Measurements from ENCODE around the gene NRN1L.
"Not testable (repeated sequence)": the region's sequence is repeated elsewhere in the genome, so short reads cannot be mapped to it uniquely, and the experiment has no call there.

The NRN1L gene

DNA sequence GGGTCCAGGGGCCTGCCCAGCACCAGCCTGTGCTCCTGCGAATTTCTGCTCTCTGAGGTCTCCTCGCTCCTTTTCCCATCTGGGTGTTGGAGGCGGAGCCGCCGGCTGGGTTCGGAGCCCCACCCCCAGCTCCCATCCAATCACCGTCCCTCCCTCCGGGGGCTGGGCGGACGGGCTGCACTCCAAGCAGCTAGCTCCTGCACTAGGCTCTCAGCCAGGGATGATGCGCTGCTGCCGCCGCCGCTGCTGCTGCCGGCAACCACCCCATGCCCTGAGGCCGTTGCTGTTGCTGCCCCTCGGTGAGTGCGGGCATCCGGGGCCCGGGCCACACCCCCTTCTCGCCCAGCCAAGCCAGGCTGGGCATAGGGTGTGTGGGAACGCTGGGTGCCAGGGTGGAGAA, at the start of gene NRN1L:
Gene NRN1L, plus strand, starts transcription at position 202 of the 400 bp plus-strand sequence. Its CDS starts 19 bp downstream, at position 221.
- peak; percentile 91 for DNase-seq

DNA sequence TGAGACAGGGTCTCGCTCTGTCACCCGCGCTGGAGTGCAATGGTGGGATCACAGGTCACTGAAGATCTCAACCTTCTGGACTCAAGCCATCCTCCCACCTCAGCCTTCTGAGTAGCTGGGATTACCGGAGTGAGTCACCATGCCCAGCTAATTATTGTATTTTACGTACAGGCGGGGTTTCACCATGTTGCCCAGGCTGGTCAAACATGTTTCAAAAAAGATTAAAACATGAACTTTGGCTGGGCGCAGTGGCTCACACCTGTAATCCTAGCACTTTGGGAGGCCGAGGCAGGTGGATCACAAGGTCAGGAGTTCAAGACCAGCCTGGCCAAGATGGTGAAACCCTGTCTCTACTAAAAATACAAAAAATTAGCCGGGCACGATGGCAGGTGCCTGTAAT, 47.5 kb upstream of the NRN1L start:
- not testable (repeated sequence) for DNase-seq

DNA sequence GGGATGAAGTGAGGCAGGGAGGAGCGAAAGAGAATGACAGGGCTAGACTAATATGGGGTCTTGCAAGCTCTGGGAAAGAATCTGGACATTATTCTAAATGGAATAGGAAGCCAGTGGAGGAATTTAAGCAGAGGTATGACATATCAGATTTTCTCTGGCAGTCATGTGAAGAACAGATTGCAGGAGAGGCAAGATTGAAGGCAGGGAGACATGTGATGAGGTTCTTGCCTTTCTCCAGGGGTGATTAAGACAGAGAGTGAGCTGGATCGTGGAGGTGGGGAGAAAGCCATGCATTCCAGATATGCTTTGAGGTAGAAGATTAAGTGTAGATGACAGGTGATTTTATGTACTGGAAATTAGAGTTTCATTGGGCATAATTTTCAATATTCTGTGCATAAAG, 46.9 kb upstream of the NRN1L start:
- DNase-seq = no peak

DNA sequence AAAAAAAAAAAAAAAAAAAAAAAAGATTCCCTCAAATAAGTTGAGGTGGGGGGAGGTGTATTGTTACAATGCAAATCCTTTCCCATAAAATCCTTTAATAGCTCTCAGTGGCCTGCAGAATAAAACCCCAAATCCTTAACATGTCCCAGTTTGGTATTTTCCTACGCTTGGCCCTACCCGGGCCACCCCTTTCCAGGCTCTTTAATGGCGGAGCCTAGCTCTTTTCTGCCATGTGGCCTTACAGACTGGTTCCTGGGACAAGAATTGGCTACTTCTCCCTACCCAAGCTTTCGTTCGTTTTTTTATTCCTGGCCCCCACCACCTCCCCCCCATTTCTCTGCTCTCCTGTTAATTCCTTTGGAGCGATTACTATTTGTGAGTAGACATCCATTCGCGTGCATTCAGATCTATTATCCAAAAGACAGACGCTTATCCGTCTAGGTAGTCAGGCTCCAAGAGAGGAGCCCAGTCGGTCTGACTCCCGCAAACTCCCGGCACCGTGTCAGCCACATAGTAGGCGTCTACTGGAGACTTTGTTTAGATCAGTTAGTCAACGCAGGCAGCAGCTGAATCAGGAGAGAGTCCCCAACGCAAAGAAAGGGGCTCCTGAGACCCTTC, 43.4 kb upstream of the NRN1L start:
- DNase-seq = no peak

DNA sequence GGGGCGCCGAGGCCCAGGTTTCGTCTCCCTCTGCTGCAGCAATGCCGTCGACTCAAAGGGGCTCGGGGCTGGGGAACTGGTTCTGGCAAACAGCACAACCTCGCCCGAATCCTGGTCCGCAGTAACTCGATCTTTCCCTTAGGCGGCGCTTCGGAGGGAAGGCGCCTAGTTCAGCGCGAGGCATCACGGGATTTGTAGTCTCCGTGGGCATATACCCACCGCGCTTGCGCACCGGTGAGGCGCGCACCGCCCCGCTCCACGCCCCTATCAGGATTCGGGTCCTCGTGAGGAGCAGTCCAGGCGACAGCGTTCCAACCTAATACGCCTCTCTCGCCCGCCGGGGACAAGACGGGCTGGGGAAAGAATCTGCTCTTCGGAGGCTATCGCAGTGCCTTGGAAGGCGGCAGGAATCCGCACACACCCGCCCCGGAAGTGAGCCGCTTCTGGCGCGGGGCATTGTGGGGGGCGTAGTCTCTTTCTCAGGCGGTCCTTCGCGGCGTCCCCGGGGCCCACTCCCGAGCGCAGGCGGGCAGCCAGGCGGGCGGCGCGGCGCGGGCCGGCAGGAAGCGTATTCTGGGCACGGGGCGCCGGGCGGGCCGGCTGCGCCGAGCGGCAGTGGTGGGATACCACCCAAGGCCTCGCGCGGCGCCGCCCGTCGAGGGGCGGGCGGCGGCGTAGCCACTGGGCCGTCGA, 42.7 kb upstream of the NRN1L start, which contains the start of gene THAP11:
Gene THAP11, plus strand, starts transcription at position 505 of the 693 bp plus-strand sequence. CDS start 235 bp downstream, outside the sequence.
- peak; percentile 95 for DNase-seq

DNA sequence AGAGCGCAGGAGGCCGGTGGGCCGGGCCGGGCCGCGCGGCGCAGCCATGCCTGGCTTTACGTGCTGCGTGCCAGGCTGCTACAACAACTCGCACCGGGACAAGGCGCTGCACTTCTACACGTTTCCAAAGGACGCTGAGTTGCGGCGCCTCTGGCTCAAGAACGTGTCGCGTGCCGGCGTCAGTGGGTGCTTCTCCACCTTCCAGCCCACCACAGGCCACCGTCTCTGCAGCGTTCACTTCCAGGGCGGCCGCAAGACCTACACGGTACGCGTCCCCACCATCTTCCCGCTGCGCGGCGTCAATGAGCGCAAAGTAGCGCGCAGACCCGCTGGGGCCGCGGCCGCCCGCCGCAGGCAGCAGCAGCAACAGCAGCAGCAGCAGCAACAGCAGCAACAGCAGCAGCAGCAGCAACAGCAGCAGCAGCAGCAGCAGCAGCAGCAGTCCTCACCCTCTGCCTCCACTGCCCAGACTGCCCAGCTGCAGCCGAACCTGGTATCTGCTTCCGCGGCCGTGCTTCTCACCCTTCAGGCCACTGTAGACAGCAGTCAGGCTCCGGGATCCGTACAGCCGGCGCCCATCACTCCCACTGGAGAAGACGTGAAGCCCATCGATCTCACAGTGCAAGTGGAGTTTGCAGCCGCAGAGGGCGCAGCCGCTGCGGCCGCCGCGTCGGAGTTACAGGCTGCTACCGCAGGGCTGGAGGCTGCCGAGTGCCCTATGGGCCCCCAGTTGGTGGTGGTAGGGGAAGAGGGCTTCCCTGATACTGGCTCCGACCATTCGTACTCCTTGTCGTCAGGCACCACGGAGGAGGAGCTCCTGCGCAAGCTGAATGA, 42.0 kb upstream of the NRN1L start:
- peak; percentile 53 for DNase-seq

DNA sequence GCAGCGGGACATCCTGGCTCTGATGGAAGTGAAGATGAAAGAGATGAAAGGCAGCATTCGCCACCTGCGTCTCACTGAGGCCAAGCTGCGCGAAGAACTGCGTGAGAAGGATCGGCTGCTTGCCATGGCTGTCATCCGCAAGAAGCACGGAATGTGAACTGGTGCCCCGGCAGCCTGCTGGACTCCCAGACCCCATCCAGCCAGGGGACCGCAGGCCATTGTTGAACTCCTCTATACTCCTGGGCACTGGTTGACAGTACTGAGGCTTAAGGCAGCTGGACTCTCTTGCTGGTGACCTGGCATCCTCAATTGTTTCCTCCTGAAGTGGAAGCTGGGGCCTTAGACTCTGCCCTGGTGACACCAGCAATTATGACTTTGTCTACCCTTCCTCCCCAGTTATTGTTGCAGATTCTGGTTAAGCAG, 41.3 kb upstream of the NRN1L start:
- DNase-seq = no peak

DNA sequence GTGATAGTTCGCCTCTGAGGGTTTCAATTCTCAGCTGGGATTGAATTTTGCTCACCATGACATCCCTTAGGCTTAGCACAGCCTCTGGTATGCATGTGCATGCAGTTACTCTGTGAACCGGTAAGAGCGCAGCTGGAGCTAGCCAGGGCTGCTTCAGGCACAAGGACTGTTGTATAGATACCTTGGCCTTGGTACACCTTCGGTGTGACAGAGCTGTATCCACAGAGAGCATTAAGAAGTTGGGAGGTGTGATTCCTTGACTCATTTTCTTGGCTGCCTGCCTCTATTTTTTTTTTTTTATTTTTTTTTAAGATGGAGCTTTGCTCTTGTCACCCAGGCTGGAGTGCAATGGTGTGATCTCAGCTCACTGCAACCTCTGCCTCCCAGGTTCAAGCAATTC, 40.2 kb upstream of the NRN1L start:
- DNase-seq = no peak

DNA sequence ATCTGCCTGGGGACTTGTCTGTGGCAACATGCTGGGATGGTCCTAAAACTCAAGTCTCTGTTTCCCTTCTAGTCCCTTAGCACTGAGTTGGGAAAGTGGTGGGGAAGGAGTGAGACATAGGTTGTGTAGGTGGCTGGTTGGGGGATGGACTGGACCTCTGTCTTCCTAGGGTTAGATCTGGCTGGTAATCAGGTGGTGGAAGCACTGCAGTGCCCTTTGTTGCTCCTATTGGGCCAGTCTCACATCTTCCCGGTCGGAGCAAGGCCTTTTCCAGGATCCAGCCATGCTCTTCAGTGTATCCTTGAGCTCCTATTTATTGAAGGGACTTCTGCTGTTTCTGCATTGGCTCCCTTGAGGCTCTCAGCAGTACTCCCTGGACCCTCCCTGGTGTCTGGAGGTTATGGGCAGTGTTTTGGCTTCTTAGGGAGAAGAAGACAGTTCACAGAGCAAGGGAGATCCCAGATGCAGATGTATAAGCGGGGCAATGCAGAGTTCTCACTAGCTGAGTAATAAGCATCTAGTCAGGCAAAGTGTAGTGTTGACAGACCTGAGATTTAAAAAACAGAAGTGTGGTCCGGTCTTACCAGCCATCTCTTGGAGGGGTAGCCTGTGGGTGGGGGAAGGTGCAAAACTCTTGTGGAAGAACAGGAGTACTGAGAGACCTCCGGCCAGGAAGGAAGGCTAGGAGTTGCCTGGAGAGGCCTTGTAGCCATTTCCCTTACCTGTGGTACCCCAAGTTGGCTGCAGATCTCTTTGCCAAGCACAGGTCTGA, 39.2 kb upstream of the NRN1L start:
- no peak for DNase-seq

DNA sequence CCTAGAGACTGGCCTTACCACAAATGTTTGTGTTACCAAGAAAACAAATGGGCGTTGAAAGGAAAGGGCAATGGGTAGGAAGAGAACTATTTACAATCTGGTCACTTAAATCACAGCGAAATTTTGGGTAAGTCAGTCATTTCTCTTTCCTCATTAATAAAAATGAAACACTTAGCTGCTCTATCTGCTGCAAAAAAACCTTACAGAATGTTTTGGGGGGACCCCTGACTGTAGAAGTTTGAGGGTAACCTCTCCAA, 38.7 kb upstream of the NRN1L start:
- no peak for DNase-seq

DNA sequence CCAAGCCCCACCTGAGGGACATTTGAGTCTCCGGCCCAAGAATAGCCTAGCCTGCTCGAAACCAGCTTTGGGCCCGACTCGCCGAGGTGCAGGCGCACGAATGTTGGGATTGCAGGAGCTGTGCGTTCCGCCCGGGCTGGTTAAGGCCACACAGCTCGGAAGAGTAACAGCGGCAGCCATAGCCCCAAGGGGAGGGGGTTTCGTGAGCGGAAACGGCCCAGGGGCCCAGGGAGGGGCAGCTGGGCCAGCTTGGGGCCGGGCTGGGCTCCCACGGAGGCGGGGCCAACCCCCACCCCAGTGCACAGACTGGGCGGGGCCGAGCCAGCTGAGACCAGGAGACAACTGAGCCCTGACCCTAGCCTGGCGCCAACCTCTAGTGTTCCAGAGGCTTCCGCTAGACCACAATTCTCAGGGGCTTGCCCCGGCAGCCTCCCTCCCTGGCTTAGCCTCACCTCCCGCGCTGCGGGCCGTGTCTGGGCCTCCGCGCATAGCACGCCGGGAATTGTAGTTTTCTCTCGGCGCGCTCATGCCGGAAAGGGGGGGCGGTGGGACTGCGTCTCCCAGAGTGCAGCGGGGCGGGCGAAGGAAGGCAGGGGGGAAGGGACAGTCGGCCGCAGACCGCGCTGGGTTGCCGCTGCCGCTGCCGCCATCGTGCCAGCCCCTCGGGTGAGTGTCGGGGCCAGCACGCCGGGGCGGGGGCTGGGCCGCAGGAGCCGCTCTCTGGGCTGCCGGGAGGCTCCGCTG, 38.2 kb upstream of the NRN1L start, which contains the start of gene NUTF2:
Gene NUTF2, plus strand, starts transcription at position 614 of the 744 bp plus-strand sequence. CDS start 18,198 bp downstream, outside the sequence.
- peak; percentile 98 for DNase-seq

DNA sequence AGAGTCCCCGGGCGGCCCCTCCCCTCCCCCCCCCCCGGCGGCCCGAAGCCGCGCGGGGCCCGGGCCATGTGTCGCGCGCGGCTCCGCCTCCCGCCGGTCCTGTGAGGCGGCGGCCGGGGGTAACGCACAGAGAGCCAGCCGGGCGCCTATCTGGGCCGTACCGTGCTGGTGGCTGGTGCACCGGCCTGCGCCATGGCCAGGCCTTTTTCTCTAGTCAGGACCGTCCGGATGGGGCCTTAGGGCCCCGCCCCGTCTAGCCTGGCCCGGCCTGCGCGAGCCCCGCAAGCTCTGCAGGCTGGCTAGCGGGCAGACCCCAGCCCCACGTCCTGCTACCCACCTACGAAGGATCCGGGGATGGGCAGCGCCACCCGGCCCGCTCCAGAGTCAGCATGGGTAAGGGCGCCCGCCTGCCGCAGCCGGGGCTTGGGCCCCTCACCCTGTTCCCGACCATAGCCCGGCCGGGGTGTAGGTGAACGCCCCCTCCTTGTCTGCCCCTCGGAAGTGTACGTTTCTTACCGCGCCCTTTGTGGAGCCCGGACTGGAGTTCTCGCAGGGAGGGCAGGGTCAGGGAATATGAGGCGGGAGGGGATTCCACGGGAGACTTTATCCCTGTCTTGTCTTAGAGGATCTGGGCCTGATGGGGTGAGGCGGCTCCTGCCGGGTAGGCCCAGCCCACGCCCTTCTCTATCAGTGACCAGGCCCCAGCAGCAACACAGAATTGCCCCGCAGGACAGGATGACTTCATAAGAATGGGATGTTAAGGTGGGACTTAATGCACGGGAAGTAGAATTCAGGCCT, 37.4 kb upstream of the NRN1L start, which contains the start of gene CENPT:
Gene CENPT, minus strand, starts transcription at position 630 of the 798 bp plus-strand sequence. CDS start 13,834 bp downstream, outside the sequence.
- DNase-seq = no peak

DNA sequence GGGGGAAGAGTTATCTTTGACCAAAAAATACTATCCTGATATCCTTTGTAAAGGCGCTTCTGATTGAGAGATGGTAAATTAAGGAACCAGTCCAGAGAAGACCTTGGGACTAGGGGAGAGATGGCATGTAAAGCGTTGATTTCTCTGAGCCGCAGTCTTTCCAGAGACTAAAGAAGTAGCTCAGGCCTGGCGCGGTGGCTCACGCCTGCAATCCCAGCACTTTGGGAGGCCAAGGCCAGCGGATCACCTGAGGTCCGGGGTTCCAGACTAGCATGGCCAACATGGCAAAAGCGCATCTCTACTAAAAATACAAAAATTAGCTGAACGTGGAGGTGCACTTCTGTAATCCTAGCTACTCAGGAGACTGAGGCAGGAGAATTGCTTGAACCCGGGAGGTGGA, 36.6 kb upstream of the NRN1L start:
- DNase-seq = no peak

DNA sequence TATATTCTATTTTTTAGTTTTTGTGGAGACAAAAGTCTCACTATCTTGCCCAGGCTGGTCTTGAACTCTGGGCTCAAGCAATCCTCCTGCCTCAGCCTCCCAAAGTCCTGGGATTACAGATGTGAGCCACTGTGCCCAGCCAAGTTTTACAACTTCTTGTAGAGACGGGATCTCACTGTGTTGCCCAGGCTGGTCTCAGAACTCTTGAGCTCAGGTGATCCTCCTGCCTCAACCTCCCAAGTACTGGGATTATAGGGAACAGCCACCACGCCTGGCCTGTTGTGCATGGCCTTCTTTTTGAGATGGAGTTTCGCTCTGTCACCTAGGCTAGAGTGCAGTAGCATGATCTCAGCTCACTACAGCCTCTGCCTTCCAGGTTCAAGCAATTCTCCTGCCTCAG, 31.0 kb upstream of the NRN1L start:
- no peak for DNase-seq

DNA sequence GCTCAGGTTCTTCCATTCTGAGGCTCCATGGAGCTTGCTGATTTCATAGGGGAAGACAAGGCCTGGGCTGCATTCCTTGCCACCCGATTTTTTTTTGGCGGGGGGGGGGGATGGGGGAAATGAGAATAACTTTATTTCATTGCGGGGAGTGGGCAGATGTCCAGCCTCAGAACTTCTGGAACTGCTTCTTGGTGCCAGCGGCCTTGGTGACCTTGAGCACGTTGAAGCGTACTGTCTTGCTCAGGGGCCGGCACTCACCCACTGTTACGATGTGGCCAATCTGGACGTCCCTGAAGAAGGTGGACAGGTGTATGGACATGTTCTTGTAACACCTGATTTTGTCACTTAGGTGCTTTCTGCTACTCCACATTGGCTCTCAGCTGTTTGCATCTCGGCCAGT, 28.9 kb upstream of the NRN1L start:
- no peak for DNase-seq

DNA sequence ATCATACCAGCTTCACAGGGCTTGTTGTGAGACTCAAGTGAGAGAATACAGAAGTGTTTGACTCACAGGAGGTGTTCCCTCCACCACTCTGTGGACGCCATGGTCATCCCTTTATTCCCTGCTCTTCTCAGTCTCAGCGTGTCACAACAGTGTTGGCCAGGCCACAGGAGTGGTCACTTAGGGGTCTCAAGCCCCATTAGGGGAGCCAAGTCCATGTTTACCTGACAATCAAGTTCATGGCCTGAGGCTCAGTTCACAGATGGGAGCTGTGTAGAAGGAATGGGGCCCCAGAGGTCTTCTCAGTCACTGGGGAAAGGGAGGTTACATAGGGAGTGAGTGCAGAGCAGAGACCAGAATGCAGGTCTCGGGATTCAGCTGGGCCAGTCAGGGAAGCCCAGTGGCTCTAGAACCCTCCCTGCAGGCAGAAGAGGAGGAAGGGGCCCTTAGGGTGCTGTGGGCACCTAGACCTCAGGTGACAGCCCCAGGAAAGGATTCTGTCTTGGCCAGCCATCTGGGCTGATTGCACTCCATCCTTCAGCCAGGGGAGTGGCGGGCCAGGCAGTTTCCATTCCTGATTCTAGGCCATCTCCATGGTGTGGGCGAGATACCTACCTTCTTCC, 27.6 kb upstream of the NRN1L start:
- DNase-seq = no peak

DNA sequence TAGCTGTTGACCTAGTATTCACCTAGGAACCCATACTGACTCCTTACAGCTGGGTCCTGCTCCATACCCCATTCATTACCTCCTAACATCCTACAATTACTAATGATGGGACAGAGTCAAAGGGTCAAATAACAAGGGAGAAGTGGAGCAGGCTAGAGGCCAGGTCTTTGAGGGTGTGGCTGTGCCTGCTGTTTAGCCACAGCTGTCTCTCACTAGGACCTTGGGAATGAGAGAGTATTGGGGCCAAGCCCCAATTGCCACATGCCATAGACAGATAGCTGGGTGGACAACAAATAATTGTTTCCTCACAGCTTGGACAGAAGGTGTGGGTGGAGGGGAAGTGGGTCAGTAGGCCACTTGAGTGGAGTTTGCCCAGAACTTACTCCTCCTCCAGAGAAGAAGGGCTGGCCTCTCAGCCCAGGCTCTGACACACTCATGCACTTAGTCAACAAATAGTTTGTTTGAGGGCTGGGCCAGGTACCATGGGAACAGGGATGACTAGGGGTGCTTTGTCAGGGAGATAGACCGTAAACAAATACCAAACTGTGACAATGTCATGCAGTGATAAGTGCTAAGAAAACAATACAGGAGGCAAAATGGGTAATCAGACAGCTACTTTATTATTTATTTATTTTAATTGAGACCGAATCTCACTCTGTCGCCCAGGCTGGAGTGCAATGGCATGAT, 27.0 kb upstream of the NRN1L start:
- DNase-seq = no peak

DNA sequence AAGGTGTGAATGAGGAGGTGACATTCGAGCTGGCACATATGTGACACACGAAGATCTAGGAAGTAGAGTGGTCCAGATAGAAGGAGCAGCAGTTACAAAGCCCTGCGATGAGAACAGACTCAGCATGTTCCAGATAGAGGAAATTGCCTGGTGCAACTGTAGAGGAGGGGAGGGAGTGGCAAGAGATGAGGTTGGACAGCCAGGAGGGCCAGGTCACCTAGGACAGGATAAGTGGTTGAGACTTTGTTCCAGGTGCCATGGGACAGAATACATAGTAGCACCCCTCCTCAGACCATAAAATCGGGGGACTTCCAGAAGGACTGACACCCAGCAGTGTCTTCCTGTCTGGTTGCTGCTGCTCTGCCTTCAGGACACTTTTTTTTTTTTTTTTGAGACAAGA, 26.2 kb upstream of the NRN1L start:
- DNase-seq = no peak

DNA sequence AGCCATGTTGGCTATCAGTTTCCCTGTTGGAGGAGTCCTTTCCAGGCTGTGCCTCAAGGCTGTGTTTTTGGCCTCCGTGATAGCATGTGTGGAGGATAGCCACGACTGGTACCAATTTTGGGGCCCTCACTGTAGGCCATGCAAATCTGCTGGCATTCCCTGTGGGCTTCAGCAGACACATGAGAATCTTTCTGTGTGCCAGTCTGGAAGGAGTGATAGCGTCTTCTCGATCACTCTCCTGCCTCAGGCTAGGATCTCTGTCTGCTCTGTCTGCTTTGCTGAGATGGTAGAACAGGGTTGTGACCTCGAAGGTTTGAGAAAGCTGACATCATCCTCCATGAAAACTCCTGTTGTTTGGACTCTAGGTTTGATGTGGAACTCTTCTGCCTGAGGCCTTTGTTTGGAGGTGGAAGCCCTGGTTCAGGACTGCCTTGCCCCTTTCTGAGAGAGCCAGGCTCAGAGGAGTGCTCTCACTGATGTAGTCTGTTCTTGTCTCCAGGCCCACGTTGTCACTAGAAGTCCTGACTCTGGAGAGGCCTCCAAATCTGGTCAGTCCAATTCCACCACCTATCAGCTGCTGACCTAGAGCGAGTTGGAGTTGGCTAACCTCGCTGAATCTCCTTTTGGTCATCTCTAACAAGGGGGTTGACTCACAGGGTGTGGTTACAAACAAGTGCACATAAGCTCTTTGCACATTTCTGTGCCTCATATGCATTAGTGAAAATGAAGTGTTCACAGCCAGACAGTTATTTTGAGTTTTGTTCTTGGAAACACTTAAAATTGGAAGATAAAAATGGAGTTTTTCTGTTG, 23.9 kb upstream of the NRN1L start:
- DNase-seq = no peak
